Suprapubic skin (tissue), 4 donors: ENCODE results near the gene SMYD4. TPM values are rescaled to one million over a fixed set of nuclear protein-coding genes. Genes with fewer than 3 reads are reported as not detected.
"Not testable (repeated sequence)": the region's sequence is repeated elsewhere in the genome, so short reads cannot be mapped to it uniquely, and the experiment has no call there.

Experiments used
- DNase-seq, 2 donors: peaks; one replicate each; pipeline ENCODE4 v3.0.0-alpha.2; 2019; ENCODE audit warnings: low spot score in 2 of 2
- H3K27ac ChIP-seq: fragments of 200-600 bp; sonication (generic); one replicate; pipeline ENCODE4 v1.5.1; 2019
- H3K27me3 ChIP-seq: fragments of 200-600 bp; sonication (generic); one replicate; pipeline ENCODE4 v1.5.1; 2019
- H3K36me3 ChIP-seq: fragments of 200-600 bp; sonication (generic); one replicate; pipeline ENCODE4 v1.5.1; 2019
- H3K4me1 ChIP-seq: fragments of 200-600 bp; sonication (generic); one replicate; pipeline ENCODE4 v1.5.1; 2019
- H3K4me3 ChIP-seq: fragments of 200-600 bp; sonication (generic); one replicate; pipeline ENCODE4 v1.5.1; 2019; ENCODE audit warnings: mild to moderate bottlenecking
- H3K9me3 ChIP-seq: fragments of 200-600 bp; sonication (generic); one replicate; pipeline ENCODE4 v1.5.1; 2019
- EP300 ChIP-seq: sonication (generic); formaldehyde crosslinking; IDR thresholded peaks from one replicate; pipeline ENCODE4 v1.6.1; 2017; ENCODE audit warnings: antibody characterized with exemption
- POLR2A ChIP-seq, 2 donors: fragments of 450-650 bp; IDR thresholded peaks; one replicate each; pipeline ENCODE4 v1.6.1; 2017; ENCODE audit warnings: antibody characterized with exemption in 2 of 2, mild to moderate bottlenecking in 2 of 2, moderate library complexity in 2 of 2
- POLR2AphosphoS5 ChIP-seq, 3 donors: sonication (generic); formaldehyde crosslinking; IDR thresholded peaks; one replicate each; pipeline ENCODE4 v1.6.1; 2017; ENCODE audit warnings: antibody characterized with exemption in 3 of 3
- WGBS: methylation state at CpG from one replicate; pipeline ENCODE4 v1.1.5; 2018; 5-methylcytosine and 5-hydroxymethylcytosine counted together
- total RNA-seq, 4 donors: library from RNA; depleted of rRNA; stranded (reverse); fragments of >200 nt; gene quantifications; one replicate each; pipeline ENCODE4 v1.1.0, GENCODE V29; 2016
- TF ChIP-seq, protein P1 (sequence below), 2 donors: fragments of 200-600 bp in 1 of 2; fragments of 450-650 bp in 1 of 2; sonication (generic) in 1 of 2; IDR thresholded peaks; one replicate each; pipeline ENCODE4 v1.5.1; 2016 to 2019; ENCODE audit warnings: antibody characterized with exemption in 2 of 2, mild to moderate bottlenecking in 1 of 2, moderate library complexity in 1 of 2

SMYD4 gene
- total RNA-seq, 4 donors from 2014 or later = 6.4 to 31.7 (median 14.3) TPM

DNA sequence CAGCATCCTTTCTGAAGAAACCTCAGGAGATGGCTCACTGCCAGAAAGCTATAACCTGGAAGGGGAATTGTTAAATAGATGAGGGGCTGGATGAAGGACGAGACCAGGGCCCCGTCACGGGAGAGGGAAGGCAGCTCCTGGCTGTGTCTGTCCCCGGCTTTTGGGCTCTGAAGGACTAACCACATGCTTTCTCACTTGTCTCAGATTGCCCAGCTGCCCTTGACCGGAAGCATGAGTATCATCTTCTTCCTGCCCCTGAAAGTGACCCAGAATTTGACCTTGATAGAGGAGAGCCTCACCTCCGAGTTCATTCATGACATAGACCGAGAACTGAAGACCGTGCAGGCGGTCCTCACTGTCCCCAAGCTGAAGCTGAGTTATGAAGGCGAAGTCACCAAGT, 53.4 kb downstream of the SMYD4 start:
- no peak for DNase-seq
- Histone ChIP-seq H3K9me3 (no peaks in the 10 kb centered on the region), H3K27me3 (no peaks in the 10 kb centered on the region), H3K4me3 (no peak overlapping the region), H3K4me1 (peaks cover 60% of the 10 kb centered on the region), H3K27ac (no peak overlapping the region), H3K36me3 (peaks cover 45% of the 10 kb centered on the region)
- 89% methylated on average over 10 of the region's 10 CpGs for WGBS
- TF ChIP-seq POLR2AphosphoS5 (IDR thresholded peaks at IDR 0.05) (no peak), POLR2A (IDR thresholded peaks at IDR 0.05) (no peak), EP300 (no peak)
- TF ChIP-seq, protein P1, sequence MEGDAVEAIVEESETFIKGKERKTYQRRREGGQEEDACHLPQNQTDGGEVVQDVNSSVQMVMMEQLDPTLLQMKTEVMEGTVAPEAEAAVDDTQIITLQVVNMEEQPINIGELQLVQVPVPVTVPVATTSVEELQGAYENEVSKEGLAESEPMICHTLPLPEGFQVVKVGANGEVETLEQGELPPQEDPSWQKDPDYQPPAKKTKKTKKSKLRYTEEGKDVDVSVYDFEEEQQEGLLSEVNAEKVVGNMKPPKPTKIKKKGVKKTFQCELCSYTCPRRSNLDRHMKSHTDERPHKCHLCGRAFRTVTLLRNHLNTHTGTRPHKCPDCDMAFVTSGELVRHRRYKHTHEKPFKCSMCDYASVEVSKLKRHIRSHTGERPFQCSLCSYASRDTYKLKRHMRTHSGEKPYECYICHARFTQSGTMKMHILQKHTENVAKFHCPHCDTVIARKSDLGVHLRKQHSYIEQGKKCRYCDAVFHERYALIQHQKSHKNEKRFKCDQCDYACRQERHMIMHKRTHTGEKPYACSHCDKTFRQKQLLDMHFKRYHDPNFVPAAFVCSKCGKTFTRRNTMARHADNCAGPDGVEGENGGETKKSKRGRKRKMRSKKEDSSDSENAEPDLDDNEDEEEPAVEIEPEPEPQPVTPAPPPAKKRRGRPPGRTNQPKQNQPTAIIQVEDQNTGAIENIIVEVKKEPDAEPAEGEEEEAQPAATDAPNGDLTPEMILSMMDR (IDR thresholded peaks at IDR 0.05) = no peak

- Histone ChIP-seq H3K9me3 (no peaks in the 10 kb centered on the region), H3K27ac (no peak overlapping the region), H3K36me3 (peaks cover 49% of the 10 kb centered on the region), H3K27me3 (no peaks in the 10 kb centered on the region), H3K4me3 (no peak overlapping the region), H3K4me1 (peaks cover 57% of the 10 kb centered on the region)
- TF ChIP-seq POLR2A (IDR thresholded peaks at IDR 0.05) (no peak), POLR2AphosphoS5 (IDR thresholded peaks at IDR 0.05) (no peak)
- TF ChIP-seq, protein P1 (IDR thresholded peaks at IDR 0.05) = no peak
- WGBS = 87% methylated on average over 20 of the region's 21 CpGs
- DNase-seq = no peak
Measured at GRCh38 chr17:1774390-1775176, 55.1 kb downstream of the SMYD4 start.

DNA sequence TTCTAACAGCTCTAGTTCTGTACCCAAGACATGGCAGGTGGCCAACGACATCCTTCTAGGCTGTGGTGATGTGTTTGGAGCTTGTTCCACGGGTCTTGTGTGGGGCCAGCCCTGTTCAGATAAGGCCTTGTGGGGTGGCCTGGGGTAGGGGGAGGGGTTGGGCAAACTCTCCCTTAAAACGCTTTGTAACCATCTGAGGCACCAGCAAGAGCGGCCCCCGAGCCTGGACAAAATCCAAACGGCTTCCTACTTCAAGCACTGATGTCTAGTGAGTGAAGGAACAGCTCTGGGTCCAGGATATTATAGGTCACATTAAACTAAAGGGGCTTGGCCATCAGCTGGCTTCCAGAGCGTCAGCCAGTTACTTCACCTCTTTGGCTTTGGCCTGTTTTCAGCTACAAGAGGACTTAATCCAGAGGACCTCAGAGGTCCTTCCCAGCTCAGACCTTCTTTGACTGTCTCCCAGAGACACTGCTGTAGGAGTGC, 56.0 kb downstream of the SMYD4 start:
- DNase-seq = no peak
- Histone ChIP-seq H3K27ac (peak overlapping the region; percentile 71), H3K4me1 (peaks cover 54% of the 10 kb centered on the region), H3K4me3 (no peak overlapping the region), H3K36me3 (peaks cover 51% of the 10 kb centered on the region), H3K27me3 (no peaks in the 10 kb centered on the region), H3K9me3 (no peaks in the 10 kb centered on the region)
- 42% methylated on average over 7 of the region's 7 CpGs for WGBS
- TF ChIP-seq POLR2AphosphoS5 (IDR thresholded peaks at IDR 0.05) = no peak
- no peak for TF ChIP-seq POLR2A (IDR thresholded peaks at IDR 0.05)
- no peak for TF ChIP-seq EP300
- TF ChIP-seq, protein P1 (IDR thresholded peaks at IDR 0.05) = no peak

DNA sequence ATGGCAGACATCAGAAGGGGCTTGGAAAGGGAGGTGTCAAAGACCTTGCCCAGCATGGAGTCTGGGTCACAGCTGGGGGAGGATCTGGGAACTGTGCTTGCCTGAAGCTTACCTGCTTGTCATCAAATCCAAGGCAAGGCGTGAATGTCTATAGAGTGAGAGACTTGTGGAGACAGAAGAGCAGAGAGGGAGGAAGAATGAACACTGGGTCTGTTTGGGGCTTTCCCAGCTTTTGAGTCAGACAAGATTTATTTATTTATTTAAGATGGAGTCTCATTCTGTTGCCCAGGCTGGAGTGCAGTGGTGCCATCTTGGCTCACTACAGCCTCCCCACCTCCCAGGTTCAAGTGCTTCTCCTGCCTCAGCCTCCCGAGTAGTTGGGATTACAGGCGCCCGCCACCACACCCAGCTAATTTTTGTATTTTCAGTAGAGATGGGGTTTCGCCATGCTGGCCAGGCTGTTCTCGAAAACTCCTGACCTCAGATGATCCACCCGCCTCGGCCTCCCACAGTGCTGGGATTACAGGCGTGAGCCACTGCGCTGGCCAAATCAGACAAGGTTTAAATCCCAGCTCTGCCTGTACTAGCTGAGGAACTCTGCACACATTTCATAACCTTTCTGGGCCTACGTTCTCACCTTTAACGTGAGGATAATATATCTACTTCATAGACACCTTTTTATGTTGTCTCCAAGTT, 56.6 kb downstream of the SMYD4 start:
- 69% methylated on average over 12 of the region's 12 CpGs for WGBS
- DNase-seq = not testable (repeated sequence)

GRCh38 chr17:1769822-1770477, 59.8 kb downstream of the SMYD4 start:
- H3K27me3 ChIP-seq = no peaks in the 10 kb centered on the region
- peak overlapping the region; percentile 85 for H3K27ac ChIP-seq
- DNase-seq = no peak
- no peaks in the 10 kb centered on the region for H3K9me3 ChIP-seq
- H3K36me3 ChIP-seq = peaks cover 21% of the 10 kb centered on the region
- H3K4me1 ChIP-seq = peaks cover 64% of the 10 kb centered on the region
- H3K4me3 ChIP-seq = no peak overlapping the region
- 20% methylated on average over 14 of the region's 21 CpGs for WGBS
- TF ChIP-seq POLR2A (IDR thresholded peaks at IDR 0.05) (no peak), POLR2AphosphoS5 (IDR thresholded peaks at IDR 0.05) (peak in 2 of 3 donors; percentile 8 to 42)

More for the DNA sequence above, 56.6 kb downstream of the SMYD4 start:
- Histone ChIP-seq H3K4me1 (peaks cover 54% of the 10 kb centered on the region), H3K4me3 (peak overlapping the region; percentile 5), H3K27ac (peak overlapping the region; percentile 71), H3K36me3 (peaks cover 50% of the 10 kb centered on the region)
- H3K9me3 ChIP-seq, H3K27me3 ChIP-seq: not testable (repeated sequence)

DNA sequence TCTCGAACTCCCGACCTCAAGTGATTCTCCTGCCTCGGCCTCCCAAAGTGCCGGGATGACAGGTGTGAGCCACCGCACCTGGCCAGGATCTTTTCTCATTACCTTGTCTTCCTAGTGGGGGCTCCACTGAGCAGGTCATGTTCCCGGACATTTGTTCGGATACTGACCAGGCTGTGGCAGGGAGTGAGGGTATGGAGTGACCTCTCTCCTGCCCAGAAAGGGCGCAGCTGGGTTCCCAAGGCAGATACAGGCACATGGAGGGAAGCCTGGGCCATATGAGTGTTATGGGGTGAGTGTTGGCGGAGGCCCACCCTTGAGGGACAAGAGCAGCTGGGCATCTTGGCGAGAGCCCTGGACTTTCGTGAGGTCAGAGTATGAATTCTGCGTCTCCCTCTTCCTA, 62.3 kb downstream of the SMYD4 start:
- WGBS = 86% methylated on average over 12 of the region's 12 CpGs
- Histone ChIP-seq H3K9me3 (no peaks in the 10 kb centered on the region), H3K4me1 (peaks cover 69% of the 10 kb centered on the region), H3K27ac (no peak overlapping the region), H3K27me3 (no peaks in the 10 kb centered on the region), H3K36me3 (peaks cover 18% of the 10 kb centered on the region), H3K4me3 (no peak overlapping the region)
- no peak for DNase-seq
- TF ChIP-seq POLR2A (IDR thresholded peaks at IDR 0.05) (no peak), EP300 (no peak), POLR2AphosphoS5 (IDR thresholded peaks at IDR 0.05) (no peak)
- TF ChIP-seq, protein P1 (IDR thresholded peaks at IDR 0.05) = no peak
